Subcutaneous abdominal adipose tissue (tissue), 5 donors: Measurements from ENCODE around the gene PSG11.
"Not testable (repeated sequence)": the region's sequence is repeated elsewhere in the genome, so short reads cannot be mapped to it uniquely, and the experiment has no call there.

Experiments used
- H3K27ac ChIP-seq: one replicate; pipeline ENCODE4 v1.7.0; 2013; ENCODE audit warnings: low read depth, mild to moderate bottlenecking, inconsistent platforms, low read length, moderate library complexity
- H3K27me3 ChIP-seq, 5 donors: one replicate each; pipeline ENCODE4 v1.7.0; 2013; ENCODE audit warnings: low read length in 5 of 5, inconsistent platforms in 1 of 5; ENCODE audit not compliant: control insufficient read depth in 5 of 5, insufficient read depth in 4 of 5
- H3K36me3 ChIP-seq, 5 donors: one replicate each; pipeline ENCODE4 v1.7.0; 2013; ENCODE audit warnings: low read length in 5 of 5; ENCODE audit not compliant: control insufficient read depth in 5 of 5, insufficient read depth in 5 of 5
- H3K4me1 ChIP-seq, 5 donors: one replicate each; pipeline ENCODE4 v1.7.0; 2013; ENCODE audit warnings: low read length in 5 of 5, mild to moderate bottlenecking in 3 of 5, moderate library complexity in 1 of 5; ENCODE audit not compliant: control insufficient read depth in 5 of 5, insufficient read depth in 5 of 5
- H3K4me3 ChIP-seq, 5 donors: one replicate each; pipeline ENCODE4 v1.7.0; 2013; ENCODE audit warnings: low read length in 5 of 5, low read depth in 1 of 5
- H3K9ac ChIP-seq, 5 donors: one replicate each; pipeline ENCODE4 v1.7.0; 2013; ENCODE audit warnings: low read length in 5 of 5, mild to moderate bottlenecking in 4 of 5, moderate library complexity in 3 of 5
- H3K9me3 ChIP-seq, 5 donors: one replicate each; pipeline ENCODE4 v1.7.0; 2013; ENCODE audit warnings: low read length in 5 of 5; ENCODE audit not compliant: control insufficient read depth in 5 of 5
- donor health status: healthy.
- donor health status: healthy.
- donor health status: healthy.
- donor health status: healthy.
- donor health status: healthy.

Gene PSG11

DNA sequence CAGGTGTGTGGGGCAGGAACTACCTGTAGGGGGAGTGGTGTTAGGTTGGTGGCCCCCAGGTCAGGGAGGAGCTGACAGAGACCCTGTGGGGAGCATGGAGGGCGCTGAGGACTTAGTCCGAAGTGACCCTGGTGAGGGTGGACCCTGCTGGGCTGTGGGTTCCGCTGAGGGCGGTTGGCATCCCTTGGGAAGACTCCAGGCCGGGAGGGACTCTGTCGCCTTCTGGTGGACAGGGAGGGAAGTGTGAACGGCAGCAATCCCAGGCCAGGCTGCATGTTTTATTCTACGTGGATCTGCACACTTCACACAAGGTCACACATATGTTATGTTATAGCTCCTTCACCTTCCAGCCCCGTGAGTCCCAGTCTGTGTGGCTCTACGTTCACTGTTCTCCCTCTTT lies 1.7 kb upstream of the PSG11 start:
- H3K4me1 ChIP-seq, H3K27ac ChIP-seq, H3K9ac ChIP-seq, H3K9me3 ChIP-seq, H3K27me3 ChIP-seq, H3K36me3 ChIP-seq, H3K4me3 ChIP-seq: not testable (repeated sequence)

DNA sequence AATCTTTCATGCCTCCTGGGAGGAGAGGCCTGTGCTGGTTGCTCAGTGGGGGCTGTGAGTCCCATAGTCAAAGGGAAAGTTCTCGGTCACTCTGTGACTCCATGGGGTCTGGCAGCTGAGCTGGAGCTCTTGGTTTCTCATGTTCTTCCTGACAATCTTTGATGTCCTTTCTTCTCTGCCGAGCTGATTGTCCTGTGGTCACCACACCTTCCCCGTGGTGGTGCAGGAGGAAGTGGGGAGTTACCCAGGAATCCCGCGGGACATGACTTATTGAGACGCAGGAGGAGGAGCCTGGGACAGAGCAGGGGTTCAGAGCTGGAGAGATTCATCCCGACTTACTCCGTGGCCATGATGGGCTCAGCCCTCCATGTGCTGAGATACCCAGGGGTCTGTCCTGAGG lies 792 bp upstream of the PSG11 start:
- not testable (repeated sequence) for H3K9ac ChIP-seq, H3K27me3 ChIP-seq, H3K9me3 ChIP-seq, H3K4me3 ChIP-seq, H3K4me1 ChIP-seq, H3K36me3 ChIP-seq, H3K27ac ChIP-seq

DNA sequence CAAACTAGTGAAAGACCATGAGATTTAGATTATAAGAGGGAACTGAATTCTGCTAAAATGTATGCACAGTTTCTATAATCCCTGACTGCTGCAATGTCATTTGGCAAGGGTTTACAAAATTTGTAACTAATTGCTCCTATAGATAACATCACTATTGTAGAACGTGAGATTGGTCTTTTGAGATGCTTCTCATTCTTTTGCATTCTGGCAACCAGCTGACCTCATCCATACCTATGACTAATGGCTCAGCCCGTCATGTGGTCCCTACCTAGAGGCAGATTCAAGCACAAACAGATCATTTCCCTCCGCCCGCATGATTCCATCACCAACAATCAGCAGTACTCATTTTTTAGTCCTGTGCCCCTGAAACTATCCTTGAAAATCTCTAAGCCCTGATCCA lies 4.2 kb downstream of the PSG11 start:
- H3K27ac ChIP-seq, H3K9ac ChIP-seq, H3K4me3 ChIP-seq, H3K36me3 ChIP-seq, H3K27me3 ChIP-seq, H3K9me3 ChIP-seq, H3K4me1 ChIP-seq: not testable (repeated sequence)

DNA sequence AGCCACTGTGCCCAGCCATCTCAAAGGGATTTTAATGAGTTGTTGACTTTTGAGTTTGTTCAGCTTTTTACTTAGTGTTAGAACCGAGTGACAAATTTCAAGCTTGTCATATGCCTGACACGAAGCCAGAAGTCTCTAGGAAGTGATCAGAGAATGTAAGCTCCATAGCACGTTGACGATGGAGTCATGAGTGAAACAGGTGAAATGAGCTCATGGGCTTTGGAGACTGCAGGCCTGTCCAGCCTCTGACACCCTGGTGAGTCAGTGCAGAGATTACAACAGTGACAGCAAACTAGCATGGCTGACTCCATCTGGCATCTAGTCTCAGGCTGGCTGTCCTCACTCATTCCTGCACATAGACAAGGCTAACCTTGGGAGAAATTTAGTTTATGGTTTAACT lies 4.6 kb downstream of the PSG11 start:
- H3K9me3 ChIP-seq, H3K4me1 ChIP-seq, H3K9ac ChIP-seq, H3K27me3 ChIP-seq, H3K4me3 ChIP-seq, H3K27ac ChIP-seq, H3K36me3 ChIP-seq: not testable (repeated sequence)

DNA sequence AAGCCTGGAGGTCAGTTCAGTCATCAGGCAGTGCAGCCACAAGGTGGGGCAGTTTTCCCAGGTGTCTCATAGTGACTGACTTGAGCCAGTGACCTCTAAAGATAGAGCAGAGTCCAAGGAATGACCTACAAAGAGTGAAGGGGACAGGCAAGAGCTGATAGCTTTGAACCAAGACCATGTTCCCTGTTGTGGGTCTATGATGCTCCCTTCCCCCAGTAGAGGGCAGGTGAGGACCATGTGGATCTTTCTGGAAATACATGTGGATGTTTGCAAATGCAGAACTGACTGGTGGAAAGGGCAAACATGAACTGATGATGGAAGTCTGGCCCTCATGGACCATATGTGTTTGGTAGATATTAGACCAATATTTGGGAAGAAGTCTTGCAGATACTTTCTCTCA lies 6.7 kb downstream of the PSG11 start:
- H3K27me3 ChIP-seq, H3K27ac ChIP-seq, H3K4me3 ChIP-seq, H3K4me1 ChIP-seq, H3K36me3 ChIP-seq, H3K9ac ChIP-seq, H3K9me3 ChIP-seq: not testable (repeated sequence)

DNA sequence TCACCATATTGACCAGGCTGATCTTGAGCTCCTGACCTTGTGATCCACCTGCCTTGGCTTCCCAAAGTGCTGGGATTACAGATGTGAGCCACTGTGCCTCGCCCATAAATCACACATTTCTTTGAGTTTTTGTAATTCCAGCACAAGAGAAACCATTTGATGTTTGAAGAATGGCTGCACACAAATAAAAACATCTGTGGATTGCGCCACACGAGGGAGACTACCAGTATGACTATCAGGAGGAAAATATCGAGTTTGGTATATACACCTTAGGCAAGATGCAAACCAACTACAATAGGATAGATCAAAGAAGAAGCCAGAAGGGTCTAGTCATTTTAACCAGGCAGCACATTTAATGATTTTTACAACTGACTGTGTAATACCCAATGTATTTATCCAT lies 20.4 kb downstream of the PSG11 start:
- H3K36me3 ChIP-seq, H3K4me1 ChIP-seq, H3K27me3 ChIP-seq, H3K9me3 ChIP-seq, H3K27ac ChIP-seq, H3K9ac ChIP-seq, H3K4me3 ChIP-seq: not testable (repeated sequence)

DNA sequence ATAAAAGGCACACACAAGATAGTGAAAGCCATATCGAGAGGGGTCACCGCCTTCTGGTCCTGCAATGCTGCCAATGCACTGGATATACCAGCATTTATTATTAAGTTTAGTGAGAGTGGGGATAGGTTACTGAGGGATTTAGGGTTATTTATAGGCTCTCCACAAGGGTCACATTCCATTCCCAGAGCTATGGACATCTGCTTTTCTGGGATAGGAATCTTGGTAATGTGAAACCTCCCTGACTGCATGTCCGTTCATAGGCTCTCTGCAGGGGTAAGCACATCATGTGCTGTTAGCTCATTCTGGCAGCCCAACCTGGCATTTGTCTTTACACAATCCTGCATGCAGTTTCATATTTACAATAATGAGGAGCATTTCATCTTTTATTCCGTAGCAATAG lies 21.4 kb downstream of the PSG11 start:
- not testable (repeated sequence) for H3K27ac ChIP-seq, H3K27me3 ChIP-seq, H3K9ac ChIP-seq, H3K4me3 ChIP-seq, H3K36me3 ChIP-seq, H3K9me3 ChIP-seq, H3K4me1 ChIP-seq

DNA sequence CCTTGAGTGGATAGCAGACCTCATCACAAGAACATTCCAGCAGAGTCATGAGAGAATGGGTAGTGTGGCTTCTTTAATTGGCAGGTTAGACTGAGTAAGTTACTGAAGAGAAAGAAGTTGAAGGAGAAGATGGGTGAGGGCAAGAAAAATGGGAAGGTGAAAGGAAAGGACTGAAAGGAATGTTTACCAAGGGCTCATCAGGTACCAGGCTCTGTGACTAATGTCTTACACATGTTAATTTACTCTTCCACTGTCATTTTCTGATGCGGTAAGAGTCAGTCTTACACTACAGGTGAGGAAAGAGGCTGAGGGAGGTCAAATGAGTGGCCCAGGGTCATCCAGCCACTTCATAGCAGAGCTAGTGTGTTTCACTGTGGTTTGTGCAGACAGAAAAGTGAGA lies 22.6 kb downstream of the PSG11 start:
- H3K9me3 ChIP-seq, H3K27me3 ChIP-seq, H3K9ac ChIP-seq, H3K4me1 ChIP-seq, H3K4me3 ChIP-seq, H3K27ac ChIP-seq, H3K36me3 ChIP-seq: not testable (repeated sequence)

DNA sequence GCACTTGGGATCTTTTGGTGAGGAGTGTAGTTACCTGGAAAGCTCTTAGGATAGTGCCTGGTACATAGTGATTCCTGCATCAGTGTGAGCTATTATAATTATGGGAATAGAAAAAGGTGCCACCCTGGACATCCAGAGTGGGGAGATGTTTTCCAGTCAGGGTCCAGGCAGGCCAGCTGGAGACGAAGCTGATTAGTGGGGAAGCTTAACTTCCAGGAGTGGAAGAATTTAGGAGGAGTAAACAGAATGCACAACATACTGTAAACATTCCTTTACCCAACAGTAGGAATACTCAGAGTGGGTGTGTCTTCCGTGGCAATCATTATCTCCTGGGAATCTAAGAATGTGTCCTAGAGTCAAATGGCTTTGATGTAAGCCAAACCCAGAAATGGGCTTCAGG lies 23.3 kb downstream of the PSG11 start:
- not testable (repeated sequence) for H3K4me1 ChIP-seq, H3K27me3 ChIP-seq, H3K9me3 ChIP-seq, H3K27ac ChIP-seq, H3K4me3 ChIP-seq, H3K9ac ChIP-seq, H3K36me3 ChIP-seq

DNA sequence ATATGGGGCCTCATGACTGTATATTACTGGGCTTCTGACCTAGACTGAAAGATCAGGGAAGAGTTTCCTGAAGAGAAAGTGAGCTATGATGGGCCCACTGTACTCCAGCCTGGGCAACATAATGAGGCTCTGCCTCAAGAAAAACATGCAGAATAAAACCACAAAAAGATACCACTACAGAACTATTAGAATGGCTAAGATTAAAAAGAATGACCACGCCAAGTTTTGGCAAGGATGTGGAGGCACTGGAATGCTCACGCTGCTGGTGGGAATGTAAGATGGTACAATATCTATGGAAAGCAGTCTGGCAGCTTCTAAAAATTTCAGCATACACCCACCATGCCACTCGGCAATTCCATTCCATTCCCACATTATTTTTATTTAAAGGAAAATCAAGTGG lies 30.1 kb downstream of the PSG11 start:
- not testable (repeated sequence) for H3K4me1 ChIP-seq, H3K9ac ChIP-seq, H3K9me3 ChIP-seq, H3K4me3 ChIP-seq, H3K27me3 ChIP-seq, H3K36me3 ChIP-seq, H3K27ac ChIP-seq

DNA sequence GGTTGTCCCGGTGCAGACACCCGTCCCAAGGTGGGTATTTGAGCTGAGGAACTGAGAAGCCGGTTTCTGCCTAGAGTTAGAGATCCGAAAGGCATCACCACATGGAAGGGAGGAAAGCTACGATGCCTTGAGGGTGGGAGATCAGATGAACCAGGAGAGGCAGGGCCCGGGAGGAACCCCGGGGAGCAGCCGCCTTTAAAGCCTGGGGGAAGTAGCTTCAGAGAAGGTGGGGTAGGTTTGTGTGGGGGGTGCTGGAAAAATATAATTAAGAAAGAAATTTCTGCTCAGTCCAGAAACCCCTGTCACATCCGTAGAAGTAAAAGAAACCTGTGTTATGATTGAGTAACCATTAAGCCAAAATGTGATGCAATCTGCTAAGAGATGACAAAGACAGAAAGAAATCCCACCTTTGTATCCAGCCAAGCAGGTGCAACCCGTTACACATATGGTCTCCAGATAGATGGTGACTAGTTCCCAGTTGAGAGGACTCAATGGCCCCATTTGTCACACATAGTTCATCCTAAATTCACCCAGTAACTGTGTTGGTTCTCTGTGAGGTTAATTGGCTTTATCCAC lies 34.2 kb downstream of the PSG11 start:
- not testable (repeated sequence) for H3K27ac ChIP-seq, H3K36me3 ChIP-seq, H3K27me3 ChIP-seq, H3K4me1 ChIP-seq, H3K4me3 ChIP-seq, H3K9ac ChIP-seq, H3K9me3 ChIP-seq
